OCI-LY3 (cell line): ENCODE results near the gene CTNNA1.

ENCODE experiments used
- CTCF ChIP-seq: fragments of 200-600, 300-600 bp; sonication (generic); IDR thresholded peaks from 2 replicates; pipeline ENCODE4 v1.5.1; 2014; ENCODE audit warnings: antibody characterized with exemption, low read length, low read depth
- EZH2phosphoT487 ChIP-seq: fragments of 200-600 bp; shearing (Covaris generic); IDR thresholded peaks from 2 replicates; pipeline ENCODE4 v1.6.1; 2018; ENCODE audit warnings: antibody characterized with exemption, mixed run types, low read depth

- TF ChIP-seq CTCF, result no peak
- no peak for TF ChIP-seq EZH2phosphoT487
These were observed 148.5 kb downstream of the CTNNA1 start for GRCh38 chr5:138901716-138902115.
